ENCODE results near the gene GPR35. TPM values are rescaled to one million over a fixed set of nuclear protein-coding genes. Genes with fewer than 3 reads are reported as not detected.

Gene GPR35
- total and polyA plus RNA-seq, 2 of the 13 experiments (the other 11 are each of a cell fraction or from before 2014, with no cell fraction given): 27.1 to 44.2 TPM

GRCh38 chr2:240648650-240649275 is 23.5 kb downstream of the GPR35 start:
- WGBS (ENCODE audit: low lambda C conversion rate): 22% methylated on average over 17 of the region's 19 CpGs
- H3K4me3 ChIP-seq (replicated peaks in 1 of 3; ENCODE audit: insufficient read depth in 1 of 3, low read depth in 2 of 3, low read length in 3 of 3): no peak overlapping the region
- no peak for DNase-seq (ENCODE audit: low spot score)
- TF ChIP-seq ZFAT (CRISPR knock-in tag; conservative IDR thresholded peaks at IDR 0.05) (no peak), SUZ12 (IDR thresholded peaks at IDR 0.05; ENCODE audit: low read depth, low read length) (no peak), EZH2 (conservative IDR thresholded peaks at IDR 0.05; ENCODE audit: low read depth, low read length) (peak; percentile 84)
- H3K4me1 ChIP-seq (ENCODE audit: insufficient read depth, low read length): no peaks in the 10 kb centered on the region
- H2AFZ ChIP-seq (ENCODE audit: low read length): no peak overlapping the region
- no peak for FAIRE-seq
- H4K20me1 ChIP-seq (ENCODE audit: insufficient read depth, low read length): no peaks in the 10 kb centered on the region; the same call in 1 of the 2 replicates
- no TSS peak for BruUV-seq (replicated peaks)
- in situ Hi-C loops (cut with HindIII; ENCODE audit: extremely low pct_ligation_motif_present, low pct_unique_long_range_greater_than_20kb) (no loop called here), intact Hi-C loops (cut with micrococcal nuclease; ENCODE audit: unreplicated experiment) (loop anchor here (10.0 kb wide), 1 partner anchor 134 kb away; no protein-coding TSS in a partner anchor)
- no peak overlapping the region for H3K4me2 ChIP-seq (ENCODE audit: low read depth, low read length)
- H3K36me3 ChIP-seq (replicated peaks in 1 of 2; ENCODE audit: control insufficient read depth in 1 of 2, insufficient read depth in 2 of 2, low read length in 2 of 2): no peaks in the 10 kb centered on the region
- H3K27me3 ChIP-seq (ENCODE audit: control insufficient read depth in 1 of 2, insufficient read depth in 2 of 2, low read length in 2 of 2): peaks cover 36 to 94% of the 10 kb centered on the region in 2 experiments
- H3K9me3 ChIP-seq (ENCODE audit: low read length): peaks cover 8% of the 10 kb centered on the region
- H3K27ac ChIP-seq (ENCODE audit: extremely low read length, insufficient read depth, low read length): no peak overlapping the region
- no peaks in the 10 kb centered on the region for H3K79me2 ChIP-seq (ENCODE audit: insufficient read depth, low read length)
- ChIA-PET CTCF (ENCODE audit: low intra/inter-chr PET ratio, low total read pairs) (no interaction called here), POLR2A (interaction anchor here (1.3 kb wide), 1 partner anchor 22 kb away, joined by 3 read pairs; no protein-coding TSS in a partner anchor)
- no peak for ATAC-seq
- no peak overlapping the region for H3K9ac ChIP-seq (ENCODE audit: insufficient read depth, low read depth, low read length)

DNA sequence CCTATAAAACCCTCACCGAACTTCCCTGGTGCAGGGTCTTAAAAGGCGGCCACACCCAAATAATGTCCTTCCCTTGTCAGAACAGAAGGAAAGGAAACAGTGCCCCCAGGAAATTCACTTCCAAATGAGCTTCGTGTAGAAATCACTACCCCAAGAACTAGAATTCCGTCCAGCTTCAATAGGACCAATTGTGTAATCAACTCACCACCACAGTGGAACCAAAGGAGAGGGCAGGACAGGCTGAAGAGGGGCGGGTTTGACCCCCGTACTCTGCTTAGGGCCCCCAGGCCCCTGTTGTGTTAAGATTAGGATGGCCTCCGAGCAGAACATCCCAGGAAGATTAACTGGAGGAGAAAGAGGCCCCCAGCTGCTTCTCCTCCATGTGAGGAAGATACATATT is 24.1 kb downstream of the GPR35 start:
- no peak overlapping the region for H3K9ac ChIP-seq (ENCODE audit: insufficient read depth, low read depth, low read length)
- no peaks in the 10 kb centered on the region; the same call in 1 of the 2 replicates for H4K20me1 ChIP-seq (ENCODE audit: insufficient read depth, low read length)
- TF ChIP-seq, protein P1, sequence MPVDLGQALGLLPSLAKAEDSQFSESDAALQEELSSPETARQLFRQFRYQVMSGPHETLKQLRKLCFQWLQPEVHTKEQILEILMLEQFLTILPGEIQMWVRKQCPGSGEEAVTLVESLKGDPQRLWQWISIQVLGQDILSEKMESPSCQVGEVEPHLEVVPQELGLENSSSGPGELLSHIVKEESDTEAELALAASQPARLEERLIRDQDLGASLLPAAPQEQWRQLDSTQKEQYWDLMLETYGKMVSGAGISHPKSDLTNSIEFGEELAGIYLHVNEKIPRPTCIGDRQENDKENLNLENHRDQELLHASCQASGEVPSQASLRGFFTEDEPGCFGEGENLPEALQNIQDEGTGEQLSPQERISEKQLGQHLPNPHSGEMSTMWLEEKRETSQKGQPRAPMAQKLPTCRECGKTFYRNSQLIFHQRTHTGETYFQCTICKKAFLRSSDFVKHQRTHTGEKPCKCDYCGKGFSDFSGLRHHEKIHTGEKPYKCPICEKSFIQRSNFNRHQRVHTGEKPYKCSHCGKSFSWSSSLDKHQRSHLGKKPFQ (CRISPR knock-in tag; IDR thresholded peaks at IDR 0.05; ENCODE audit: insufficient replicate concordance): no peak
- 0 out of 2 replicates have a peak, but pooled peaks have one; percentile 47 for TF ChIP-seq EZH2 (conservative IDR thresholded peaks at IDR 0.05; ENCODE audit: low read depth, low read length)
- in situ Hi-C loops (cut with HindIII; ENCODE audit: extremely low pct_ligation_motif_present, low pct_unique_long_range_greater_than_20kb) (no loop called here), intact Hi-C loops (cut with micrococcal nuclease; ENCODE audit: unreplicated experiment) (loop anchor here (10.0 kb wide), 1 partner anchor 135 kb away; no protein-coding TSS in a partner anchor)
- WGBS (ENCODE audit: low lambda C conversion rate): 19% methylated on average over 7 of the region's 7 CpGs
- ChIA-PET CTCF (ENCODE audit: low intra/inter-chr PET ratio, low total read pairs) (no interaction called here), POLR2A (interaction anchor here (1.3 kb wide), 1 partner anchor 22 kb away, joined by 3 read pairs; no protein-coding TSS in a partner anchor)
- no peaks in the 10 kb centered on the region for H3K79me2 ChIP-seq (ENCODE audit: insufficient read depth, low read length)
- no peak overlapping the region for H3K4me2 ChIP-seq (ENCODE audit: low read depth, low read length)
- no TSS peak for BruUV-seq (replicated peaks)
- no peak for FAIRE-seq
- peaks cover 8% of the 10 kb centered on the region for H3K9me3 ChIP-seq (ENCODE audit: low read length)
- H3K36me3 ChIP-seq (replicated peaks in 1 of 2; ENCODE audit: control insufficient read depth in 1 of 2, insufficient read depth in 2 of 2, low read length in 2 of 2): no peaks in the 10 kb centered on the region
- DNase-seq (ENCODE audit: low spot score): no peak
- no peak overlapping the region for H3K27ac ChIP-seq (ENCODE audit: extremely low read length, insufficient read depth, low read length)
- H2AFZ ChIP-seq (ENCODE audit: low read length): no peak overlapping the region
- H3K4me1 ChIP-seq (ENCODE audit: insufficient read depth, low read length): no peaks in the 10 kb centered on the region
- H3K4me3 ChIP-seq (replicated peaks in 1 of 3; ENCODE audit: insufficient read depth in 1 of 3, low read depth in 2 of 3, low read length in 3 of 3): no peak overlapping the region
- peaks cover 30 to 89% of the 10 kb centered on the region in 2 experiments for H3K27me3 ChIP-seq (ENCODE audit: control insufficient read depth in 1 of 2, insufficient read depth in 2 of 2, low read length in 2 of 2)
- no peak for ATAC-seq
